Mesendoderm (in vitro differentiated cells): ENCODE measurements around the gene RFLNA.

Source experiments
- DNase-seq: peaks from one replicate; pipeline ENCODE4 v3.0.0; 2013
- H2AK5ac ChIP-seq: 2 replicates; pipeline ENCODE4 v1.6.1; 2013; ENCODE audit warnings: low read length, inconsistent platforms
- H2BK120ac ChIP-seq: 2 replicates; pipeline ENCODE4 v1.6.1; 2013; ENCODE audit warnings: low read depth, mild to moderate bottlenecking, low read length, moderate library complexity, mixed read lengths
- H2BK15ac ChIP-seq: replicated peaks from 2 replicates; pipeline ENCODE4 v1.6.1; 2013; ENCODE audit warnings: low read depth, mild to moderate bottlenecking, moderate library complexity
- H2BK5ac ChIP-seq: 2 replicates; pipeline ENCODE4 v1.6.1; 2013; ENCODE audit warnings: low read length, inconsistent platforms
- H3K18ac ChIP-seq: 2 replicates; pipeline ENCODE4 v1.6.1; 2013; ENCODE audit warnings: mild to moderate bottlenecking, low read length, mixed read lengths
- H3K23ac ChIP-seq: one replicate; pipeline ENCODE4 v1.6.1; 2013; ENCODE audit warnings: low read length
- H3K27ac ChIP-seq: 2 replicates; pipeline ENCODE4 v1.5.1; 2013; ENCODE audit warnings: low read depth, mild to moderate bottlenecking, inconsistent platforms, low read length, moderate library complexity
- H3K27me3 ChIP-seq: 2 replicates; pipeline ENCODE4 v1.6.1; 2013; ENCODE audit warnings: low read length, control low read depth, mild to moderate bottlenecking, inconsistent platforms; ENCODE audit not compliant: insufficient read depth, poor library complexity
- H3K36me3 ChIP-seq: 2 replicates; pipeline ENCODE4 v1.6.1; 2013; ENCODE audit warnings: low read length, inconsistent platforms; ENCODE audit not compliant: control insufficient read depth, insufficient read depth
- H3K4ac ChIP-seq: one replicate; pipeline ENCODE4 v1.6.1; 2013; ENCODE audit warnings: low read depth, mild to moderate bottlenecking, low read length, moderate library complexity
- H3K4me1 ChIP-seq: 2 replicates; pipeline ENCODE4 v1.6.1; 2013; ENCODE audit warnings: low read depth, low read length, inconsistent platforms; ENCODE audit not compliant: control insufficient read depth
- H3K4me2 ChIP-seq: 2 replicates; pipeline ENCODE4 v1.6.1; 2013; ENCODE audit warnings: low read length
- H3K4me3 ChIP-seq: 2 replicates; pipeline ENCODE4 v1.5.1; 2013; ENCODE audit warnings: mild to moderate bottlenecking, low read length
- H3K56ac ChIP-seq: one replicate; pipeline ENCODE4 v1.6.1; 2013; ENCODE audit warnings: low read length
- H3K79me1 ChIP-seq: 2 replicates; pipeline ENCODE4 v1.6.1; 2013; ENCODE audit warnings: low read length, inconsistent platforms
- H3K79me2 ChIP-seq: 2 replicates; pipeline ENCODE4 v1.6.1; 2013; ENCODE audit warnings: mild to moderate bottlenecking, low read length; ENCODE audit not compliant: control insufficient read depth, insufficient read depth
- H3K9ac ChIP-seq: 2 replicates; pipeline ENCODE4 v1.6.1; 2013; ENCODE audit warnings: low read length, inconsistent platforms
- H4K5ac ChIP-seq: one replicate; pipeline ENCODE4 v1.6.1; 2013; ENCODE audit warnings: low read length
- H4K8ac ChIP-seq: one replicate; pipeline ENCODE4 v1.6.1; 2013; ENCODE audit warnings: low read depth, mild to moderate bottlenecking, control low read depth, low read length, moderate library complexity
- WGBS: extraction: QIAGEN DNeasy Blood & Tissue Kit; methylation state at CpG from one replicate; pipeline ENCODE4 v1.1.7; 2013; ENCODE audit warnings: low lambda C conversion rate, missing lambda C conversion rate; ENCODE audit not compliant: insufficient coverage; ENCODE audit errors: extremely low coverage; 5-methylcytosine and 5-hydroxymethylcytosine counted together

The RFLNA gene

GRCh38 chr12:124348659-124349380 is 53.9 kb downstream of the RFLNA start:
- H4K8ac ChIP-seq: no peak overlapping the region
- H3K56ac ChIP-seq: no peak overlapping the region
- H3K4me1 ChIP-seq: no peaks in the 10 kb centered on the region
- H2BK5ac ChIP-seq: no peak overlapping the region
- H3K18ac ChIP-seq: no peak overlapping the region
- no peak for DNase-seq
- peaks cover 6% of the 10 kb centered on the region for H3K36me3 ChIP-seq
- no peaks in the 10 kb centered on the region for H3K27me3 ChIP-seq
- H3K9ac ChIP-seq: no peak overlapping the region
- H2BK120ac ChIP-seq: no peak overlapping the region
- H4K5ac ChIP-seq: no peak overlapping the region
- no peak overlapping the region for H3K4me2 ChIP-seq
- no peaks in the 10 kb centered on the region for H3K79me1 ChIP-seq
- H2AK5ac ChIP-seq: no peak overlapping the region
- H3K79me2 ChIP-seq: no peaks in the 10 kb centered on the region
- no CpG with 5 or more reads among the region's 32 CpGs for WGBS
- H3K27ac ChIP-seq: no peak overlapping the region
- H2BK15ac ChIP-seq: no peak overlapping the region
- H3K4ac ChIP-seq: no peak overlapping the region
- H3K4me3 ChIP-seq: no peak overlapping the region
- H3K23ac ChIP-seq: no peak overlapping the region

GRCh38 chr12:124350491-124350890 is 55.6 kb downstream of the RFLNA start:
- no peak overlapping the region for H4K5ac ChIP-seq
- no peak overlapping the region for H2BK5ac ChIP-seq
- H3K23ac ChIP-seq: no peak overlapping the region
- H3K18ac ChIP-seq: no peak overlapping the region
- no peak overlapping the region for H3K27ac ChIP-seq
- DNase-seq: no peak
- H3K79me2 ChIP-seq: no peaks in the 10 kb centered on the region
- WGBS: no CpG with 5 or more reads among the region's 18 CpGs
- no peak overlapping the region for H2BK120ac ChIP-seq
- H2AK5ac ChIP-seq: no peak overlapping the region
- H3K4me3 ChIP-seq: no peak overlapping the region
- peaks cover 6% of the 10 kb centered on the region for H3K36me3 ChIP-seq
- no peaks in the 10 kb centered on the region for H3K4me1 ChIP-seq
- H2BK15ac ChIP-seq: no peak overlapping the region
- H4K8ac ChIP-seq: no peak overlapping the region
- no peak overlapping the region for H3K4me2 ChIP-seq
- H3K9ac ChIP-seq: no peak overlapping the region
- no peaks in the 10 kb centered on the region for H3K27me3 ChIP-seq
- no peaks in the 10 kb centered on the region for H3K79me1 ChIP-seq
- H3K4ac ChIP-seq: no peak overlapping the region
- H3K56ac ChIP-seq: no peak overlapping the region

- H3K27ac ChIP-seq: no peak overlapping the region
- no peaks in the 10 kb centered on the region for H3K79me1 ChIP-seq
- WGBS: no CpG with 5 or more reads among the region's 7 CpGs
- no peak overlapping the region for H3K9ac ChIP-seq
- H3K36me3 ChIP-seq: peaks cover 3% of the 10 kb centered on the region
- no peak for DNase-seq
- no peak overlapping the region for H3K4me2 ChIP-seq
- H3K23ac ChIP-seq: no peak overlapping the region
- H3K4me1 ChIP-seq: no peaks in the 10 kb centered on the region
- no peak overlapping the region for H3K4ac ChIP-seq
- no peak overlapping the region for H4K5ac ChIP-seq
- no peak overlapping the region for H4K8ac ChIP-seq
- H3K4me3 ChIP-seq: no peak overlapping the region
- no peak overlapping the region for H3K56ac ChIP-seq
- no peak overlapping the region for H2AK5ac ChIP-seq
- no peaks in the 10 kb centered on the region for H3K79me2 ChIP-seq
- no peak overlapping the region for H2BK5ac ChIP-seq
- no peak overlapping the region for H2BK15ac ChIP-seq
- no peaks in the 10 kb centered on the region for H3K27me3 ChIP-seq
- no peak overlapping the region for H2BK120ac ChIP-seq
- no peak overlapping the region for H3K18ac ChIP-seq
Measured at GRCh38 chr12:124351422-124351821, 56.5 kb downstream of the RFLNA start.

GRCh38 chr12:124352257-124352656 is 57.4 kb downstream of the RFLNA start:
- H3K23ac ChIP-seq: no peak overlapping the region
- no peaks in the 10 kb centered on the region for H3K27me3 ChIP-seq
- no peak overlapping the region for H4K8ac ChIP-seq
- H2AK5ac ChIP-seq: no peak overlapping the region
- no peaks in the 10 kb centered on the region for H3K4me1 ChIP-seq
- no peak overlapping the region for H2BK5ac ChIP-seq
- no peak overlapping the region for H4K5ac ChIP-seq
- H3K56ac ChIP-seq: no peak overlapping the region
- no peak overlapping the region for H3K27ac ChIP-seq
- no peak overlapping the region for H3K18ac ChIP-seq
- no peak overlapping the region for H3K4ac ChIP-seq
- no peak overlapping the region for H3K4me3 ChIP-seq
- H2BK15ac ChIP-seq: no peak overlapping the region
- no peaks in the 10 kb centered on the region for H3K79me2 ChIP-seq
- no peaks in the 10 kb centered on the region for H3K79me1 ChIP-seq
- H2BK120ac ChIP-seq: no peak overlapping the region
- H3K36me3 ChIP-seq: peaks cover 3% of the 10 kb centered on the region
- H3K9ac ChIP-seq: no peak overlapping the region
- DNase-seq: no peak
- H3K4me2 ChIP-seq: no peak overlapping the region

GRCh38 chr12:124352839-124353238 is 57.9 kb downstream of the RFLNA start:
- Histone ChIP-seq H2BK120ac (no peak overlapping the region), H3K4me3 (no peak overlapping the region), H3K23ac (no peak overlapping the region), H3K36me3 (peaks cover 5% of the 10 kb centered on the region), H3K27me3 (no peaks in the 10 kb centered on the region), H3K4me2 (no peak overlapping the region), H2BK5ac (no peak overlapping the region), H3K9ac (no peak overlapping the region), H2AK5ac (no peak overlapping the region), H3K18ac (no peak overlapping the region), H4K8ac (no peak overlapping the region), H3K4me1 (no peaks in the 10 kb centered on the region), H4K5ac (no peak overlapping the region), H3K27ac (no peak overlapping the region), H3K79me1 (no peaks in the 10 kb centered on the region), H3K79me2 (no peaks in the 10 kb centered on the region), H3K4ac (no peak overlapping the region), H3K56ac (no peak overlapping the region), H2BK15ac (no peak overlapping the region)
- no CpG with 5 or more reads among the region's 9 CpGs for WGBS
- no peak for DNase-seq

DNA sequence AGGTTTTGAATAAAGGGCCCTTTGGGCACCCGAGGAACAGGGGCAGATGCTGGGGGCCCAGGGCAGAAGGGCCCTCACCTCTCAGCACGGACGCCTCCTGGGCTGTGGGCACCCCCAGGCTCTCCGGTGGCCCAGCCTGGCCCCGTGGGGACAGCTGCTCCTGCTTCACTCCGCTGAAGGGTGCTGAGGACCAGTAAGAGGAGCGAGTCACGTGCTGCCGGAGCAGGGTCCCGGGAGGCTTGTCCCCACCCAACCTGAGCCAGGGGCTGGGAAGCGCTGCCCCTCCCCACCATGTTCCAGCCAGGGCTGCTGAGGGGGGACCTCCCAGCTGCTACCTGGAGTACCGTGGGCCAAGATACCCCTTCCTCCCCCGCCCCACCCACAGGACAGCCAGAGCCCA is 59.5 kb downstream of the RFLNA start:
- no peak overlapping the region for H4K5ac ChIP-seq
- no peaks in the 10 kb centered on the region for H3K27me3 ChIP-seq
- H3K4me3 ChIP-seq: no peak overlapping the region
- H2BK120ac ChIP-seq: no peak overlapping the region
- no peak overlapping the region for H3K56ac ChIP-seq
- no peak overlapping the region for H2BK15ac ChIP-seq
- H2BK5ac ChIP-seq: no peak overlapping the region
- no peak overlapping the region for H4K8ac ChIP-seq
- no peak overlapping the region for H3K9ac ChIP-seq
- WGBS: no CpG with 5 or more reads among the region's 13 CpGs
- peaks cover 9% of the 10 kb centered on the region for H3K36me3 ChIP-seq
- no peak overlapping the region for H3K4ac ChIP-seq
- DNase-seq: no peak
- no peak overlapping the region for H3K4me2 ChIP-seq
- no peak overlapping the region for H3K18ac ChIP-seq
- H3K79me2 ChIP-seq: no peaks in the 10 kb centered on the region
- H3K23ac ChIP-seq: no peak overlapping the region
- H2AK5ac ChIP-seq: no peak overlapping the region
- no peaks in the 10 kb centered on the region for H3K4me1 ChIP-seq
- no peak overlapping the region for H3K27ac ChIP-seq
- peaks cover 2% of the 10 kb centered on the region for H3K79me1 ChIP-seq
